ENCODE measurements around the gene AFG3L2. TPM values are rescaled to one million over a fixed set of nuclear protein-coding genes. Genes with fewer than 3 reads are reported as not detected.

Gene AFG3L2
- total and polyA plus RNA-seq, 4 donors: 22.5 to 55.4 (median 27.6) TPM

GRCh38 chr18:12301263-12302005 is 75.6 kb downstream of the AFG3L2 start:
- no peaks in the 10 kb centered on the region for H3K36me3 ChIP-seq (ENCODE audit: control insufficient read depth in 4 of 4, insufficient read depth in 3 of 4, low read depth in 1 of 4, low read length in 3 of 4)
- TF ChIP-seq HNF4A (conservative IDR thresholded peaks at IDR 0.05) (no peak), SP1 (IDR thresholded peaks at IDR 0.05) (no peak), FOXA1 (IDR thresholded peaks at IDR 0.05) (no peak), YY1 (IDR thresholded peaks at IDR 0.05) (no peak), RXRA (IDR thresholded peaks at IDR 0.05) (no peak), HNF4G (IDR thresholded peaks at IDR 0.05) (no peak), CTCF (IDR thresholded peaks at IDR 0.05; ENCODE audit: low read depth, low read length, missing input control) (no peak), NR2F2 (IDR thresholded peaks at IDR 0.05) (no peak), GABPA (IDR thresholded peaks at IDR 0.05 in 1 of 2, conservative IDR thresholded peaks at IDR 0.05 in 1 of 2) (no peak), EGR1 (IDR thresholded peaks at IDR 0.05; ENCODE audit: low read depth in 2 of 2) (no peak), JUND (IDR thresholded peaks at IDR 0.05) (no peak), TAF1 (conservative IDR thresholded peaks at IDR 0.05) (no peak), FOXA2 (IDR thresholded peaks at IDR 0.05) (no peak)
- TF ChIP-seq, protein P1, sequence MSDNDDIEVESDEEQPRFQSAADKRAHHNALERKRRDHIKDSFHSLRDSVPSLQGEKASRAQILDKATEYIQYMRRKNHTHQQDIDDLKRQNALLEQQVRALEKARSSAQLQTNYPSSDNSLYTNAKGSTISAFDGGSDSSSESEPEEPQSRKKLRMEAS (IDR thresholded peaks at IDR 0.05): no peak
- TF ChIP-seq, protein P2, sequence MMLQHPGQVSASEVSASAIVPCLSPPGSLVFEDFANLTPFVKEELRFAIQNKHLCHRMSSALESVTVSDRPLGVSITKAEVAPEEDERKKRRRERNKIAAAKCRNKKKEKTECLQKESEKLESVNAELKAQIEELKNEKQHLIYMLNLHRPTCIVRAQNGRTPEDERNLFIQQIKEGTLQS (IDR thresholded peaks at IDR 0.05): no peak
- TF ChIP-seq, protein P3, sequence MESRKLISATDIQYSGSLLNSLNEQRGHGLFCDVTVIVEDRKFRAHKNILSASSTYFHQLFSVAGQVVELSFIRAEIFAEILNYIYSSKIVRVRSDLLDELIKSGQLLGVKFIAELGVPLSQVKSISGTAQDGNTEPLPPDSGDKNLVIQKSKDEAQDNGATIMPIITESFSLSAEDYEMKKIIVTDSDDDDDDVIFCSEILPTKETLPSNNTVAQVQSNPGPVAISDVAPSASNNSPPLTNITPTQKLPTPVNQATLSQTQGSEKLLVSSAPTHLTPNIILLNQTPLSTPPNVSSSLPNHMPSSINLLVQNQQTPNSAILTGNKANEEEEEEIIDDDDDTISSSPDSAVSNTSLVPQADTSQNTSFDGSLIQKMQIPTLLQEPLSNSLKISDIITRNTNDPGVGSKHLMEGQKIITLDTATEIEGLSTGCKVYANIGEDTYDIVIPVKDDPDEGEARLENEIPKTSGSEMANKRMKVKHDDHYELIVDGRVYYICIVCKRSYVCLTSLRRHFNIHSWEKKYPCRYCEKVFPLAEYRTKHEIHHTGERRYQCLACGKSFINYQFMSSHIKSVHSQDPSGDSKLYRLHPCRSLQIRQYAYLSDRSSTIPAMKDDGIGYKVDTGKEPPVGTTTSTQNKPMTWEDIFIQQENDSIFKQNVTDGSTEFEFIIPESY (IDR thresholded peaks at IDR 0.05): no peak
- TF ChIP-seq, protein P4, sequence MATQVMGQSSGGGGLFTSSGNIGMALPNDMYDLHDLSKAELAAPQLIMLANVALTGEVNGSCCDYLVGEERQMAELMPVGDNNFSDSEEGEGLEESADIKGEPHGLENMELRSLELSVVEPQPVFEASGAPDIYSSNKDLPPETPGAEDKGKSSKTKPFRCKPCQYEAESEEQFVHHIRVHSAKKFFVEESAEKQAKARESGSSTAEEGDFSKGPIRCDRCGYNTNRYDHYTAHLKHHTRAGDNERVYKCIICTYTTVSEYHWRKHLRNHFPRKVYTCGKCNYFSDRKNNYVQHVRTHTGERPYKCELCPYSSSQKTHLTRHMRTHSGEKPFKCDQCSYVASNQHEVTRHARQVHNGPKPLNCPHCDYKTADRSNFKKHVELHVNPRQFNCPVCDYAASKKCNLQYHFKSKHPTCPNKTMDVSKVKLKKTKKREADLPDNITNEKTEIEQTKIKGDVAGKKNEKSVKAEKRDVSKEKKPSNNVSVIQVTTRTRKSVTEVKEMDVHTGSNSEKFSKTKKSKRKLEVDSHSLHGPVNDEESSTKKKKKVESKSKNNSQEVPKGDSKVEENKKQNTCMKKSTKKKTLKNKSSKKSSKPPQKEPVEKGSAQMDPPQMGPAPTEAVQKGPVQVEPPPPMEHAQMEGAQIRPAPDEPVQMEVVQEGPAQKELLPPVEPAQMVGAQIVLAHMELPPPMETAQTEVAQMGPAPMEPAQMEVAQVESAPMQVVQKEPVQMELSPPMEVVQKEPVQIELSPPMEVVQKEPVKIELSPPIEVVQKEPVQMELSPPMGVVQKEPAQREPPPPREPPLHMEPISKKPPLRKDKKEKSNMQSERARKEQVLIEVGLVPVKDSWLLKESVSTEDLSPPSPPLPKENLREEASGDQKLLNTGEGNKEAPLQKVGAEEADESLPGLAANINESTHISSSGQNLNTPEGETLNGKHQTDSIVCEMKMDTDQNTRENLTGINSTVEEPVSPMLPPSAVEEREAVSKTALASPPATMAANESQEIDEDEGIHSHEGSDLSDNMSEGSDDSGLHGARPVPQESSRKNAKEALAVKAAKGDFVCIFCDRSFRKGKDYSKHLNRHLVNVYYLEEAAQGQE (IDR thresholded peaks at IDR 0.05): no peak
- H3K9me3 ChIP-seq (ENCODE audit: control insufficient read depth in 4 of 4, low read length in 3 of 4): no peaks in the 10 kb centered on the region
- peaks cover 0 to 3% (median 0%) of the 10 kb centered on the region in 4 donors for H3K27me3 ChIP-seq (ENCODE audit: control insufficient read depth in 4 of 4, insufficient read depth in 4 of 4, low read length in 3 of 4)
- H3K4me3 ChIP-seq (ENCODE audit: low read depth in 1 of 3, low read length in 3 of 3): no peak overlapping the region
- H3K9ac ChIP-seq (ENCODE audit: low read depth in 1 of 2, low read length in 2 of 2): no peak overlapping the region
- DNase-seq (ENCODE audit: low spot score): no peak
- no peak overlapping the region for H3K27ac ChIP-seq (ENCODE audit: low read depth in 1 of 2, low read length in 2 of 2)
- 83% methylated on average over 13 of the region's 13 CpGs for WGBS
- H3K4me1 ChIP-seq (ENCODE audit: control insufficient read depth in 4 of 4, insufficient read depth in 4 of 4, low read length in 3 of 4): peaks cover 0 to 2% (median 0%) of the 10 kb centered on the region in 4 donors
